H9 (cell line): ENCODE data around the gene ANKH. TPM values are rescaled to one million over a fixed set of nuclear protein-coding genes. Genes with fewer than 3 reads are reported as not detected.

ENCODE experiments used
- DNase-seq: peaks from one replicate; pipeline ENCODE4 v3.0.0-alpha.2; 2017
- H2AFZ ChIP-seq: one replicate; pipeline ENCODE4 v1.6.1; 2013; ENCODE audit warnings: mild to moderate bottlenecking, low read length, control low read depth, moderate library complexity
- H2AK5ac ChIP-seq: 2 replicates; pipeline ENCODE4 v1.6.1; 2013; ENCODE audit warnings: low read length, control low read depth, mixed read lengths; ENCODE audit not compliant: insufficient read length
- H2BK120ac ChIP-seq: one replicate; pipeline ENCODE4 v1.6.1; 2013; ENCODE audit warnings: low read depth, mild to moderate bottlenecking, low read length, control low read depth, inconsistent platforms; ENCODE audit not compliant: poor library complexity, severe bottlenecking
- H2BK12ac ChIP-seq: 2 replicates; pipeline ENCODE4 v1.6.1; 2013; ENCODE audit warnings: low read length, control low read depth, mixed read lengths, low read depth; ENCODE audit not compliant: insufficient read length
- H2BK15ac ChIP-seq: 2 replicates; pipeline ENCODE4 v1.6.1; 2013; ENCODE audit warnings: low read depth, low read length, control low read depth
- H2BK20ac ChIP-seq: one replicate; pipeline ENCODE4 v1.6.1; 2013; ENCODE audit warnings: low read depth, mild to moderate bottlenecking, low read length, control low read depth, inconsistent platforms; ENCODE audit not compliant: poor library complexity, severe bottlenecking
- H2BK5ac ChIP-seq: 2 replicates; pipeline ENCODE4 v1.6.1; 2013; ENCODE audit warnings: low read length, control low read depth, mixed read lengths; ENCODE audit not compliant: insufficient read length
- H3K14ac ChIP-seq: 2 replicates; pipeline ENCODE4 v1.6.1; 2013; ENCODE audit warnings: low read length, control low read depth; ENCODE audit not compliant: insufficient read depth
- H3K18ac ChIP-seq: 2 replicates; pipeline ENCODE4 v1.6.1; 2013; ENCODE audit warnings: low read depth, mild to moderate bottlenecking, mixed read lengths, low read length, control low read depth; ENCODE audit not compliant: insufficient read length
- H3K23ac ChIP-seq: 2 replicates; pipeline ENCODE4 v1.6.1; 2013; ENCODE audit warnings: low read length, control low read depth, mixed read lengths, low read depth; ENCODE audit not compliant: insufficient read length
- H3K23me2 ChIP-seq: 2 replicates; pipeline ENCODE4 v1.6.1; 2013; ENCODE audit warnings: low read depth, mild to moderate bottlenecking, mixed read lengths, low read length, control low read depth; ENCODE audit not compliant: insufficient read length, poor library complexity, severe bottlenecking
- H3K27ac ChIP-seq: 2 replicates; pipeline ENCODE4 v1.5.1; 2013; ENCODE audit warnings: low read length, control low read depth, mixed read lengths, low read depth; ENCODE audit not compliant: insufficient read length
- H3K27me3 ChIP-seq: 2 replicates; pipeline ENCODE4 v1.6.1; 2013; ENCODE audit warnings: low read length, control low read depth, inconsistent platforms; ENCODE audit not compliant: insufficient read depth
- H3K4ac ChIP-seq: 2 replicates; pipeline ENCODE4 v1.6.1; 2013; ENCODE audit warnings: low read depth, mild to moderate bottlenecking, control low read depth, inconsistent platforms, low read length, moderate library complexity
- H3K4me1 ChIP-seq: 2 replicates; pipeline ENCODE4 v1.6.1; 2013; ENCODE audit warnings: low read length, control low read depth, inconsistent platforms; ENCODE audit not compliant: insufficient read depth
- H3K4me2 ChIP-seq: 2 replicates; pipeline ENCODE4 v1.6.1; 2013; ENCODE audit warnings: low read length, control low read depth, mixed read lengths; ENCODE audit not compliant: insufficient read length, insufficient read depth
- H3K56ac ChIP-seq: 2 replicates; pipeline ENCODE4 v1.6.1; 2013; ENCODE audit warnings: low read depth, mild to moderate bottlenecking, mixed read lengths, low read length, control low read depth; ENCODE audit not compliant: insufficient read length
- H3K79me1 ChIP-seq: 2 replicates; pipeline ENCODE4 v1.6.1; 2013; ENCODE audit warnings: low read depth, mild to moderate bottlenecking, moderate library complexity, low read length, control low read depth, inconsistent platforms; ENCODE audit not compliant: insufficient read depth, poor library complexity, severe bottlenecking
- H3K79me2 ChIP-seq: 2 replicates; pipeline ENCODE4 v1.6.1; 2013; ENCODE audit warnings: low read length, control low read depth, inconsistent platforms; ENCODE audit not compliant: insufficient read depth
- H3K9ac ChIP-seq: 2 replicates; pipeline ENCODE4 v1.6.1; 2013; ENCODE audit warnings: low read length, control low read depth, mixed read lengths; ENCODE audit not compliant: insufficient read length; ENCODE audit errors: extremely low read depth
- H3K9me3 ChIP-seq: one replicate; pipeline ENCODE4 v1.6.1; 2013; ENCODE audit warnings: low read depth, low read length, inconsistent platforms; ENCODE audit not compliant: control insufficient read depth
- H3T11ph ChIP-seq: one replicate; pipeline ENCODE4 v1.6.1; 2013; ENCODE audit warnings: mild to moderate bottlenecking, low read length, control low read depth, inconsistent platforms
- H4K20me1 ChIP-seq: one replicate; pipeline ENCODE4 v1.6.1; 2013; ENCODE audit not compliant: control insufficient read depth, insufficient read length, insufficient read depth
- H4K5ac ChIP-seq: 2 replicates; pipeline ENCODE4 v1.6.1; 2013; ENCODE audit warnings: low read depth, mild to moderate bottlenecking, mixed read lengths, low read length, control low read depth; ENCODE audit not compliant: insufficient read length
- H4K8ac ChIP-seq: replicated peaks from 2 replicates; pipeline ENCODE4 v1.6.1; 2013; ENCODE audit warnings: low read length, control low read depth, mixed read lengths, low read depth; ENCODE audit not compliant: insufficient read length
- H4K91ac ChIP-seq: 2 replicates; pipeline ENCODE4 v1.6.1; 2013; ENCODE audit warnings: low read depth, mild to moderate bottlenecking, moderate library complexity, mixed read lengths, low read length, control low read depth; ENCODE audit not compliant: insufficient read length
- H3K27ac Mint-ChIP-seq, 3 experiments: 2 replicates in 2 of 3; 3 replicates in 1 of 3; pipeline ENCODE4 v1.8.0; 2020 to 2021; ENCODE audit warnings: mixed read lengths in 3 of 3, mild to moderate bottlenecking in 1 of 3, moderate library complexity in 1 of 3
- H3K27me3 Mint-ChIP-seq: 2 replicates; pipeline ENCODE4 v1.8.0; 2021; ENCODE audit warnings: low read depth, mild to moderate bottlenecking, moderate library complexity, mixed read lengths
- H3K36me3 Mint-ChIP-seq, 3 experiments: 2 replicates in 2 of 3; 3 replicates in 1 of 3; pipeline ENCODE4 v1.8.0; 2020 to 2021; ENCODE audit warnings: low read depth in 3 of 3, mixed read lengths in 3 of 3; ENCODE audit not compliant: insufficient read depth in 1 of 3
- H3K4me1 Mint-ChIP-seq, 2 experiments: 2 replicates each; pipeline ENCODE4 v1.8.0; 2020; ENCODE audit warnings: mixed read lengths in 2 of 2
- H3K4me3 Mint-ChIP-seq, 2 experiments: 2 replicates in 1 of 2; 3 replicates in 1 of 2; pipeline ENCODE4 v1.8.0; 2020 to 2021; ENCODE audit warnings: mild to moderate bottlenecking in 2 of 2, mixed read lengths in 2 of 2, moderate library complexity in 1 of 2
- H3K9me3 Mint-ChIP-seq, 2 experiments: 2 replicates in 1 of 2; 3 replicates in 1 of 2; pipeline ENCODE4 v1.8.0; 2020; ENCODE audit warnings: mild to moderate bottlenecking in 2 of 2, mixed read lengths in 2 of 2, moderate library complexity in 1 of 2
- CTCF ChIP-seq: fragments of 200-600 bp; sonication (generic); conservative IDR thresholded peaks from 3 replicates; pipeline ENCODE4 v1.8.0; 2021; ENCODE audit warnings: antibody characterized with exemption, mild to moderate bottlenecking
- WGBS: extraction: QIAGEN DNeasy Blood & Tissue Kit; methylation state at CpG from one replicate; pipeline ENCODE4 v1.1.7; 2013; ENCODE audit warnings: missing lambda C conversion rate, low lambda C conversion rate, mixed read lengths; ENCODE audit not compliant: insufficient read length; ENCODE audit errors: extremely low coverage; 5-methylcytosine and 5-hydroxymethylcytosine counted together
- total RNA-seq: library from RNA; stranded (reverse); gene quantifications from 2 replicates; pipeline ENCODE4 v1.2.1, GENCODE V29; 2021

Gene ANKH
- total RNA-seq, 1 experiment from 2014 or later = 9.6 TPM

- Histone ChIP-seq H2BK120ac (no peak overlapping the region), H3K79me1 (no peaks in the 10 kb centered on the region), H3K9me3 (no peaks in the 10 kb centered on the region), H4K20me1 (no peaks in the 10 kb centered on the region), H3K23me2 (no peaks in the 10 kb centered on the region), H4K8ac (no peak overlapping the region), H3K4ac (no peak overlapping the region), H2BK20ac (no peak overlapping the region), H3K18ac (no peak overlapping the region), H4K91ac (no peak overlapping the region), H2BK5ac (no peak overlapping the region), H2BK12ac (no peak overlapping the region), H2AK5ac (no peak overlapping the region), H3K27ac (no peak overlapping the region), H3K4me1 (no peaks in the 10 kb centered on the region), H3K79me2 (no peaks in the 10 kb centered on the region), H3K9ac (no peak overlapping the region), H3K4me2 (no peak overlapping the region), H4K5ac (no peak overlapping the region), H2BK15ac (no peak overlapping the region), H3K14ac (no peak overlapping the region), H3K23ac (no peak overlapping the region), H3K56ac (no peak overlapping the region), H2AFZ (no peak overlapping the region), H3T11ph (no peak overlapping the region), H3K27me3 (no peaks in the 10 kb centered on the region)
- no CpG with 5 or more reads among the region's 28 CpGs for WGBS
- H3K27ac Mint-ChIP-seq = peak overlapping the region in 1 of 3 experiments; percentile 53; a peak in 1 of 7 replicates
- peaks cover 25 to 59% (median 58%) of the 10 kb centered on the region in 3 experiments; a peak in 6 of 7 replicates for H3K36me3 Mint-ChIP-seq
- TF ChIP-seq CTCF = no peak
- no peaks in the 10 kb centered on the region for H3K27me3 Mint-ChIP-seq
- H3K4me3 Mint-ChIP-seq = no peak overlapping the region
- DNase-seq = no peak
- H3K4me1 Mint-ChIP-seq = no peaks in the 10 kb centered on the region
- H3K9me3 Mint-ChIP-seq = peaks cover 0 to 11% of the 10 kb centered on the region in 2 experiments; a peak in 2 of 5 replicates
These were observed 161.1 kb downstream of the ANKH start for GRCh38 chr5:14710313-14710994.
